Skeletal muscle satellite cell (primary cell): ENCODE measurements around the gene BATF2. TPM values are rescaled to one million over a fixed set of nuclear protein-coding genes. Genes with fewer than 3 reads are reported as not detected.

Source experiments
- H3K27me3 ChIP-seq: 2 replicates; pipeline ENCODE4 v1.7.0; 2013; ENCODE audit warnings: low read length; ENCODE audit not compliant: control insufficient read depth, insufficient read depth
- H3K36me3 ChIP-seq: 2 replicates; pipeline ENCODE4 v1.7.0; 2013; ENCODE audit warnings: mild to moderate bottlenecking, control low read depth, low read length; ENCODE audit not compliant: insufficient read depth
- H3K4me1 ChIP-seq: 2 replicates; pipeline ENCODE4 v1.7.0; 2013; ENCODE audit warnings: low read length; ENCODE audit not compliant: control insufficient read depth, insufficient read depth
- H3K4me2 ChIP-seq: 2 replicates; pipeline ENCODE4 v1.7.0; 2013; ENCODE audit warnings: mild to moderate bottlenecking, low read length
- H3K4me3 ChIP-seq: 2 replicates; pipeline ENCODE4 v1.7.0; 2013; ENCODE audit warnings: low read length
- H3K9ac ChIP-seq: 2 replicates; pipeline ENCODE4 v1.7.0; 2013; ENCODE audit warnings: mild to moderate bottlenecking, low read depth, low read length, moderate library complexity
- H3K9me3 ChIP-seq: replicated peaks from 2 replicates; pipeline ENCODE4 v1.7.0; 2013; ENCODE audit warnings: mild to moderate bottlenecking, control low read depth, low read length
- total RNA-seq: library from RNA; depleted of rRNA; stranded (reverse); fragments of >200 nt; gene quantifications from 2 replicates; pipeline ENCODE4 v1.2.3, GENCODE V29; 2012; rRNA removed

The BATF2 gene
- 0.66 and 1.3 TPM in 2 replicates for total RNA-seq

- Histone ChIP-seq H3K4me2 (peak within 1 kb of the TSS; percentile 86), H3K27me3 (no peaks in the 10 kb centered on the region), H3K4me1 (peaks cover 13% of the 10 kb centered on the region), H3K4me3 (peak within 1 kb of the TSS; percentile 66), H3K36me3 (no peaks in the 10 kb centered on the region), H3K9ac (peak within 1 kb of the TSS; percentile 50), H3K9me3 (no peaks in the 10 kb centered on the region)
Observed at GRCh38 chr11:64996710-64997380, at the start of gene BATF2. BATF2 (minus strand) TSS chr11:64996971; CDS start chr11:64996914, 57 bp downstream.

- H3K9ac ChIP-seq = no peak overlapping the region
- H3K4me2 ChIP-seq = no peak overlapping the region
- H3K4me3 ChIP-seq = no peak overlapping the region
- peaks cover 21% of the 10 kb centered on the region for H3K4me1 ChIP-seq
- H3K9me3 ChIP-seq = no peaks in the 10 kb centered on the region
- H3K36me3 ChIP-seq = peaks cover 8% of the 10 kb centered on the region
- no peaks in the 10 kb centered on the region for H3K27me3 ChIP-seq
Observed at GRCh38 chr11:65045728-65046127, 49.0 kb upstream of the BATF2 start.

GRCh38 chr11:65045061-65045460, 48.3 kb upstream of the BATF2 start:
- Histone ChIP-seq H3K9ac (no peak overlapping the region), H3K9me3 (no peaks in the 10 kb centered on the region), H3K4me2 (no peak overlapping the region), H3K4me1 (peaks cover 23% of the 10 kb centered on the region), H3K27me3 (no peaks in the 10 kb centered on the region), H3K36me3 (peaks cover 8% of the 10 kb centered on the region), H3K4me3 (no peak overlapping the region)

- peaks cover 8% of the 10 kb centered on the region for H3K36me3 ChIP-seq
- no peak overlapping the region for H3K9ac ChIP-seq
- peak overlapping the region; percentile 29 for H3K4me2 ChIP-seq
- H3K9me3 ChIP-seq = no peaks in the 10 kb centered on the region
- no peaks in the 10 kb centered on the region for H3K27me3 ChIP-seq
- peak overlapping the region; percentile 13 for H3K4me3 ChIP-seq
- peaks cover 26% of the 10 kb centered on the region for H3K4me1 ChIP-seq
Observed at GRCh38 chr11:65043881-65044501, 47.2 kb upstream of the BATF2 start.

GRCh38 chr11:65042891-65043290, 46.1 kb upstream of the BATF2 start:
- H3K36me3 ChIP-seq = peaks cover 17% of the 10 kb centered on the region
- peak overlapping the region; percentile 99 for H3K4me2 ChIP-seq
- H3K4me3 ChIP-seq = no peak overlapping the region
- no peaks in the 10 kb centered on the region for H3K27me3 ChIP-seq
- H3K9me3 ChIP-seq = no peaks in the 10 kb centered on the region
- peaks cover 26% of the 10 kb centered on the region for H3K4me1 ChIP-seq
- no peak overlapping the region for H3K9ac ChIP-seq

GRCh38 chr11:65040847-65041622, 44.3 kb upstream of the BATF2 start, which contains the start of gene SAC3D1:
SAC3D1 (plus strand) TSS chr11:65041210; CDS start chr11:65041293, 83 bp downstream.
- H3K4me1 ChIP-seq = peaks cover 23% of the 10 kb centered on the region
- no peaks in the 10 kb centered on the region for H3K27me3 ChIP-seq
- peak within 1 kb of the TSS; percentile 96 for H3K4me3 ChIP-seq
- peak within 1 kb of the TSS; percentile 99 for H3K4me2 ChIP-seq
- H3K9ac ChIP-seq = peak within 1 kb of the TSS; percentile 79
- no peaks in the 10 kb centered on the region for H3K9me3 ChIP-seq
- H3K36me3 ChIP-seq = peaks cover 26% of the 10 kb centered on the region

GRCh38 chr11:65040520-65040846, 43.7 kb upstream of the BATF2 start:
- Histone ChIP-seq H3K9ac (peak overlapping the region; percentile 79), H3K4me1 (peaks cover 23% of the 10 kb centered on the region), H3K4me2 (peak overlapping the region; percentile 99), H3K27me3 (no peaks in the 10 kb centered on the region), H3K9me3 (no peaks in the 10 kb centered on the region), H3K36me3 (peaks cover 31% of the 10 kb centered on the region), H3K4me3 (peak overlapping the region; percentile 96)

GRCh38 chr11:65036931-65037330, 40.2 kb upstream of the BATF2 start:
- Histone ChIP-seq H3K4me2 (no peak overlapping the region), H3K4me3 (no peak overlapping the region), H3K27me3 (no peaks in the 10 kb centered on the region), H3K9ac (no peak overlapping the region), H3K36me3 (peaks cover 31% of the 10 kb centered on the region), H3K4me1 (peaks cover 5% of the 10 kb centered on the region), H3K9me3 (no peaks in the 10 kb centered on the region)

GRCh38 chr11:65035579-65035978, 38.8 kb upstream of the BATF2 start:
- Histone ChIP-seq H3K9ac (no peak overlapping the region), H3K36me3 (peaks cover 31% of the 10 kb centered on the region)

GRCh38 chr11:65034423-65034822, 37.7 kb upstream of the BATF2 start:
- Histone ChIP-seq H3K9me3 (no peaks in the 10 kb centered on the region), H3K9ac (no peak overlapping the region), H3K4me2 (no peak overlapping the region), H3K36me3 (peaks cover 31% of the 10 kb centered on the region), H3K4me1 (no peaks in the 10 kb centered on the region), H3K27me3 (no peaks in the 10 kb centered on the region), H3K4me3 (no peak overlapping the region)

More at GRCh38 chr11:65035579-65035978, 38.8 kb upstream of the BATF2 start:
- H3K4me2 ChIP-seq = no peak overlapping the region
- no peaks in the 10 kb centered on the region for H3K27me3 ChIP-seq
- H3K9me3 ChIP-seq = no peaks in the 10 kb centered on the region
- peaks cover 5% of the 10 kb centered on the region for H3K4me1 ChIP-seq
- no peak overlapping the region for H3K4me3 ChIP-seq

- Histone ChIP-seq H3K9me3 (no peaks in the 10 kb centered on the region), H3K9ac (no peak overlapping the region), H3K4me1 (peaks cover 5% of the 10 kb centered on the region), H3K36me3 (peaks cover 16% of the 10 kb centered on the region), H3K4me3 (no peak overlapping the region), H3K4me2 (no peak overlapping the region), H3K27me3 (no peaks in the 10 kb centered on the region)
Observed at GRCh38 chr11:65032216-65032615, 35.4 kb upstream of the BATF2 start.
